Anterior cingulate cortex (tissue), 58 donors: ENCODE results near the gene C5orf22.
"Not testable (repeated sequence)": the region's sequence is repeated elsewhere in the genome, so short reads cannot be mapped to it uniquely, and the experiment has no call there.

Experiments
- DNase-seq, 58 donors: peaks; one replicate each; lab custom pipeline; 2025; lab: John Stamatoyannopoulos, UW

C5orf22 gene

DNA sequence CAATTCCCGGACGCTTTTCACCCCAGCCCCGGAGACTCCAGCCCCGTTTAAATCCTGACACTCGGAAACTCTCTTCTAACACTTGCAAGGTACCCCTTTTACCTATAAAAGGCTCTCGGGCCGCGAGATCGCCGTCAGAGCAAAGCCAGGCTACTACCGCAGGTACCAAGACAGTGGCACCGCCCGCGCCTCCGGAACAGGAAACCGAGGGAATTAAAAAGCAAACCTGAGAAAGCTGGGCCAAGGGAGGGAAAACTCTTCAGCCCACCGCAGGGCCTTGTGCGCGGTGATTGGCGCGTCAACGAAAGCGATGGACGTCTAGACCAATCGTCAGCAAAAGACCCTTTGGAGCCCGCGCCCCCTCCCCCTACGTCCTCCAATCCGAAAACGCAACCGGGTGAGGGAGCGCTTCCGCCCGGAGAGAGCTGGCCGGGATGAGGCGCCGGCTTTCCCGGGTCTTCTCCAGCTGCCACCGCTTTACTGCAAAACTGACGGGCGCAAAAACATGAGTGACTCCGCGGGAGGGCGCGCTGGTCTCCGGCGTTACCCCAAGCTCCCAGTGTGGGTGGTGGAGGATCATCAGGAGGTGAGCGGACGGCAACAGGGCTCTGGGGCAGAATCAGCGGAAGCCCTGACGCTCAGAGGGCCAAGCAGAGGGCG, at the start of gene C5orf22, which contains the start of gene DROSHA:
Gene C5orf22, plus strand, starts transcription at position 414 of the 660 bp plus-strand sequence. Its CDS starts 92 bp downstream, at position 506.
Gene DROSHA, minus strand, starts transcription at position 206 of the 660 bp plus-strand sequence. CDS start 3,034 bp downstream, outside the sequence.
- peak; percentile 62 to 97 (median 92) for DNase-seq

GRCh38 chr5:31485376-31486207, 46.5 kb upstream of the C5orf22 start:
- DNase-seq, result no peak

DNA sequence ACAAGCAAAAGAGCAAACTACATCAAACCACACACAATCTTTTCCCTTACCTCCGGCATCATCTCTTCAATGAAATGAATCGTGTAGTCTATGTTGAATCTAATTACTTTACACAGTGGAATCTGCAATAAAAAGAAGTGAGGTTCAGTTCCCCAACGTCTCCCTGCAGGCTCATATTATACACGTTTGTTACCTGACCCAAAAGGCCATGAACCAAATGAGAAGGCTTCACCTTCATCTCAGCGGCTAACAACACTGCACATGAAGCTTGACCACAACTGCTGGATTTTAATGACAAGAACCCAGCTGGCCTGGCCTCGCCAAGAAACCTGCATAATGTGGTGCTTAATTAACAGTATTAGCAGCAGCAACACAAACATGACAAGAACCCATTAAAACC, 45.7 kb upstream of the C5orf22 start:
- no peak for DNase-seq

DNA sequence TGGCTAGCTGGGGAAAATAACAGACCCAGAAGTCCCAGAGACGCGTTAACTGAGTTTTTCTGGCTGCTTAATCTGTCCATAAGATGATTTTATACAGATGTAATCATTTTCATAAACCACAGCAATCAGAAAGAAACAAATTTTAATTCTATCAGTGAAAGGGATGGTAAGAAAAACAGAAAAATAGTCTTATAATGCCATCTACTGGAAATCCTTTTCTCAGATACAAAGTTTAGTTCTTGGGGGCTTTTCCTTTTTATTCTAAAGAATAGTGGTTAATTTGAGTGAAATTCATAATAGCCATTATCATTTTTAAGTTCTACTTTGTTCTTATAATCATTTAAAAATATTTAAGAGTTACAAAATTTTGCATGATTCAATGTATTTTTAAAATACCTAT, 44.6 kb upstream of the C5orf22 start:
- DNase-seq, result no peak

- no peak for DNase-seq
Measured at GRCh38 chr5:31492869-31493268, 39.2 kb upstream of the C5orf22 start.

DNA sequence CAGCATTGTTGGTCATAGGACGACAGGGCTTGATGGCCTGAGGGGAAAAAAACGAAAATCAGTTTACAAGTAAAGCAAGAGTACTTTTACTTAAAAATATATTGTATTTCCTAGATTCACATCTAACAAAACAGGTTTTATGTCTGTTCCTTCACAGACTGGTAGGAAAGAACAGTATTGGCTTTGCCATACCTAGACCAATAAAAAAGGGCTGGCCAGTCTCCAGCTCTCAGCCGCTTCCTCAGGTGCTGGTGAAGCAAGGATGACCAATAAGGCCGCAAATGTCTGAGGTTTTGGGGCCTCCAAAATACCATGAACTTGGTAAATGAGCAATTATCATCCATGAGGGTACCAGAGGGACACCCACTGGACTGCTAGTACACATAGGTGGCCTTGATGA, 36.8 kb upstream of the C5orf22 start:
- DNase-seq, result no peak

DNA sequence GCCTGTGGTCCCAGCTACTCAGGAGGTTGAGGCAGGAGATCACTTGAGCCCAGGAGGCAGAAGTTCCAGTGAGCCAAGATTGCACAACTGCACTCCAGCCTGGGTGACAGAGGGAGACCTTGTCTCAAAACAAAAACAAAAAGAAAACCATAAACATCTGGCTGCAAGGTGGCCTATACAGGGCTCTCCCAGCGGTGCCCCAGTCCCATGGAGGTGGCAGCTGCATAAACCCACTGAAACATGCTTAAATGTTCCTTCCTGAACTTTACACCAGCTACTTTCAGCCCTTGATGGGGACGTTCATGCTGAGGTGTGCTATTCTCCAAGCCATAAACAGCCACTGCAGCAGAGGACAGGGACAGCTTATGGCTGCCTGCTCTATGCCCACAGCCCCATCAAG, 35.8 kb upstream of the C5orf22 start:
- DNase-seq, result no peak

DNA sequence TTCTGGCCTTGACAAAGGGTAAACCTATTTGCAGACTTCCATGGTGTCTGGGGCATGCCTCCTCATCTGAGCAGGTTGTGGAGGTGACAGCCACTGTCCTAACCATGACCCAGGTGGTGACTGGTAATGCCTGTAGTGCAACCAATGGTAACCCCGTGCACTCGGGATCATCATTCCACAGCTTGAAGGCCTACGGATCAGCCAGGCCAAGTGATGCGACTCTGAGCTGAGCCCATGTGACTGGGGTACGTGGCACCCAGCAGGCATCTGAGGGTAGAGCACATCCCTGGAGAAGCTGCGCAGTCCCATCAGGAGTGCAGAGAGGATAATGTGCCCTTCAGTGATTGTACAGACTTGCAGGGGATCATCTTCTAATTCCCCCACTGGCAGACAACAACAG, 35.2 kb upstream of the C5orf22 start:
- DNase-seq, result no peak

DNA sequence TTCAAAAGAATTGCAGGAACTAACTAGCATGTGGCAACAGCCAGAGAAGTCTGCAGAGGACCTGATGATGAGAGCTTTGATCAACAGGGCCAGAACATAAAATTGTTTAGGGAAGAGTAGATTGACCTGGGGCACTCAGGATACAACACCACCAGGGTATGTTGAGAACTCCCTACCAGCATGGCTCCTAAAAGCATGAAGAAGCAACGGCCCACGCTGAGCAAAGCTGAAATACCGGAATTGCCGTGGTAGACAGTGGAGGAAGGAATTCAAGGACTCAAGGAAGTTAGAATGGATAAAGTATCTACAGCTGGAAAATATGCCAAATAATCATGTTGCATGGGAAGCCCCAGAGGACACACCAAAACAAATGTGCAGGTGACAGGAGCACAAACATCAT, 31.8 kb upstream of the C5orf22 start:
- no peak for DNase-seq

DNA sequence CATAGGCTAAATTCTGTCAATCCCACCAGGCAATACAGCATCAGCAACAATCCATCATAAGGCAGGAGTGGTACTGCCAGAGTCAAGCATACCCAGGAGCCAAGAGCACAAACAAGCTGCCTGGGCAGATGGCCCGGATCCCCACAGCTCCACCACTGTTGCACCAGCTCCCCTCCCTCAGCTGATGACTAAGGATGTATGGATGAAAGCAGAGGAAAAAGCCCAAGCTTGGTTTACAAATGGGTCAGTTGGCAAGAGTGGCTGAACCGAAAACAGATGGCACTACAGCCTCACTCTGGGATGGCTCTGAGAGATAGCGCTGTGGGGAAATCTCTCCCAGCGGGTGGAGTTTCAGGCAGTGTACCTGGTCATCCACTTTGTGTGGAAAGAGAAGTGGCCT, 29.6 kb upstream of the C5orf22 start:
- peak in 33 of 58 donors; percentile 4 to 81 (median 37) for DNase-seq

DNA sequence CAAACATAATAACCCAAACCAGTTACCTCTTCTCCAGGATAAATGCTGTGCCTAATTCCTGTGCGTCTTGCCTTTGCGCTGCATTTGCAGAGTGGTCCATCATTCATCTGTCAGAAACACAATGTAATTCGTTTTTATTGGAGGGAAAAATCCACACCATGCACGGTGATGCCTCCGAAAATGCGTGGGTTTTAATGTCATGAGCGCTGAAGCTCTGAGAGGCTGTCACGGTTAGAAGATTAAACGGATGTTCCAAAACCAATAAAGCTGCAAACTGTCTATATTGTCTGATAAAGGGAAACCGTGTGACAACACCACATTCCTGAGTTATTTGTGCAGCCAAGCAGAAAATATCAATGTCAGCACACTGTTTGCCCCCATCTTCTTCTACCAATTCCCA, 27.6 kb upstream of the C5orf22 start:
- peak in 1 of 58 donors; percentile 10 for DNase-seq

- no peak for DNase-seq
Measured at GRCh38 chr5:31511305-31511704, 20.8 kb upstream of the C5orf22 start.

GRCh38 chr5:31516802-31517201, 15.3 kb upstream of the C5orf22 start:
- DNase-seq, result no peak

- no peak for DNase-seq
Measured at GRCh38 chr5:31523041-31523440, 9.1 kb upstream of the C5orf22 start.

- DNase-seq, result no peak
Measured at GRCh38 chr5:31530541-31531265, 1.4 kb upstream of the C5orf22 start.

DNA sequence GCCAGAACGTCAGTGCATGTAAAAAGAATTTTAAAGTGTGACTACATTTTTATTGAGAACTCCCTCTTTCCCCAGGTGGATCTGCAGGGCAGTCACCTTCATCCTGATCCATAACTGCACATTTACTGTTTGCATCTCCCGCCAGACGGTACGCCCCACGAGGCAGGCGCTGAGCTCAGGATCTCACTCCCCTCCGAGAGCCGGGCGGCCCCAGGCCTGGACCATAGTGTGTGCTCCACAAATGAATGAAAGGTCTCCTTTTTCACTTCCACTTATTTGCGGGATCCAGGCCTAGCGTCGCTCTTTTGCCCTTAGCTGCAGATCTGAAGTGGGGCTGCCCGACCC, 586 bp upstream of the C5orf22 start:
- peak in 15 of 58 donors; percentile 7 to 60 (median 29) for DNase-seq

GRCh38 chr5:31534527-31535046, 2.5 kb downstream of the C5orf22 start:
- no peak for DNase-seq

GRCh38 chr5:31536873-31537272, 4.8 kb downstream of the C5orf22 start:
- no peak for DNase-seq

DNA sequence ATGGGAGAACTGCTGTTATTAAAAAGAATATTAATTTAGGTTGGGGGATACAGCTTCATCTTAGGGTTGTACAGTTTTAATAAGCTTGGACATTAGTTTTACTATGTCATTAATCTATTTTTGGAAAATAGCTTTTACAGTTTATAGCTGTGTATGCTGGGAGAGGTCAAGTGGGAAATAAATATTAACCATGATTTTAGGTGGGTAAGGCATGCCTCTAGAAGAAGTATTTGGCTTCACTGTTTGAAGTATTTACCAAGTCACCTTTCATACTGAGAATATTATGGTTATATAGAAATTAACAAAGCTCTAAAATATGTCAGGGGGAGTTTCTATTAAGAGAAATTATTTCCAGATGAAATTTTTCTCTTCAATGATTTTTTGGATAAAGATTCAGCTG, 5.2 kb downstream of the C5orf22 start:
- DNase-seq, result no peak

- DNase-seq, result peak in 1 of 58 donors; percentile 4
Measured at GRCh38 chr5:31537851-31538250, 5.8 kb downstream of the C5orf22 start.

GRCh38 chr5:31549114-31549513, 17.0 kb downstream of the C5orf22 start:
- not testable (repeated sequence) for DNase-seq
